Measurements from ENCODE around the gene UNCX.

Gene UNCX

DNA sequence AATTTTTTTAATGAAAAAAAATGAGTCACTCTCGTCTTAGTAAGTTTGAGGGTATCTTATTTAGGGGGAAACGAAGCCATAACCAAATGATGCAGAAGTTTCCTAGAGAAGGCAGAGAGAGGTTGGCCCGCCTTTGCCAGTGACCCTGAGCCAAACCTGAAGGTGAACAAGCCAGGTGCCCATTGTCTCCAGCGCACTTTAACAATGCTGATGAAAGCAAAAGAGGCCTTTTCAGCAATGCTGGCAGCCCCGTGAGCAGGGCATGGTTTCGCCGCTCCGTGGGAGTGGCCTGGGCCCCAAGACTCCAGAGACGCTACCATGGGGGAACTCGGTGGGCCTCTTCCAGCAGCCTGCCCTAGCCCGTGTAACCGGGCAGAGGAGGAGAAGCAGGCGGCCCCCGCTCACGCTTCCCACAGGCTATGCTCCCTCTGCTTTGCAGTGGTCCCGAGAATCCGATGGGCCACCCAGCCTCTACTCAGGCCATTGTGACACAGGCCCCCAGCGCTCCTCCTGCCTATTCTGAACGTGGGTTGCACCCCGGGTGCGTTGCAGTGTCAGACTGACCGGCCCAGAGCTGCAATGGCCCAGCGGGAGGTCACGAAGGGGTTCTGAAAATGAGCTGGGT lies 14.0 kb upstream of the UNCX start:
- DNase-seq = no peak

- no peak for DNase-seq
These were observed 13.2 kb upstream of the UNCX start for GRCh38 chr7:1219498-1219897.

DNA sequence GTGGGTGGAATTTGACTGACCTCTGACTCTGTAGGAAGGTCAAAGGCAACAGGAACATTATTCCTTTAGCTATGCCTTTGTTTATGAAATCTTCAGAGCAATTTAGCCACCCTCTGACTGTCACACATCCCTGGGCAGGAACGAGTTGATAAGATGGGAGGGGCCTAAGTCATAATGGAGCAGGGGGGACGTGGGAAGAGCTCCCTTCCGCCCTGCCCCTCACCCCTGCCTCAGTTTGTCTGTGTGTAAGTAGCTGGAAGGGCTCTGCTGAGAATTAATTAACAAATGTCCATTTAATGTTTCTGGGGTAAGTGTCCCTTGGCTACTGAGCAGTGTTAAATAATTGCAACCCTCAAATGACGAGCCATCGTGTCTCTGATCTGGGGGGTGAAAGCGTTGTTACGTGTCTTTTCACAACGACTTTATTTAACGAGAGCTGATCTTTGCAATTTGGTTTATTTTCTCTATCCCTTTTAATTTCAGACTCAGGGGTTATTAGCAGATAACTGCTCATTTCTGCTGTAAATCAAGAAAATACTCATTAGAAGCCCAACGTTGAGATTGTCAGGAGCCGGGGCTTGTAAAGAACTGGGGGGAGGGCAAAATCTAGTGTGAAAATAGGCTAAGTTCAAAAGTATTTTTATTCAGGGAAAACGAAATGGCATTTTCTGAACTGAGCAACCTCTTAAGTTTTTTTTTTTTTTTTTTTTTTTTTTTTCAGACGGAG lies 12.5 kb upstream of the UNCX start:
- no peak for DNase-seq

DNA sequence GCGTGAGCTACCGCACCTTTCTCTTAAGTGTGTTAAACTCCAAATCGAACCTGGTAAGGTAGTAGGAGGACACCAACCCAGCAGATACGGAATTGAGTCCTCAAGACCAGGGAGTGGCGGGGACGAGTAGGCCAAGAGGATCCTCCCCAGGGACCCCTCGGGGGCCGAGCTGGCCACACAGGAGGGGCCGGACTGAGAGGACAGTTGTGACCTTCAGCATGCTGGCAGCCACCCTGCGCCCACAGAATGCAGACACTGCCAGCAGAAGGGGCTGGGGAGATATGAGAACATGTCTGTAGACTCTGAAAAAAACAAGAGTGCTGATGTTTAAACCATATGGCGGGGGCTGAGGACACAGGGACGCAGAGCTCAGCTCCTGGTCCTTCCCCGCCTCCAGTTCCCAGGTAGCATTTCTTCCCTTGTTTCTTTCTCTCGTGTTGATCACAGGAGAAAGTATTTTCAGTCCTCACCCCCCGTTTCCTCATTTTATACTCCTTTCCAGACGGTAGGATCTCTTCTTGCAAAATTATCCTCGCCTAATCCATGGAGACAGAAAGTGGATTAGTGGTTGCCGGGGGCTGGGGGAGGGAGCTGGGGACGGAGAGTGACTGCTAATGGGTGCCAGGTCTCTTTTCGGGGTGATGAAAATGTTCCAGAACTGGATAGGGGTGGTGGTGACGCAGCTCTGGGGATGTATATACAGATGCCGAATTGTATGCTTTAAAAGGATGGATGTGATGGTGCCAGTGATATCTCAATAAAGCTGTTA lies 11.5 kb upstream of the UNCX start:
- DNase-seq = no peak

- no peak for DNase-seq
These were observed 9.3 kb upstream of the UNCX start for GRCh38 chr7:1223196-1223981.

GRCh38 chr7:1224086-1224716 lies 8.5 kb upstream of the UNCX start:
- DNase-seq = no peak

DNA sequence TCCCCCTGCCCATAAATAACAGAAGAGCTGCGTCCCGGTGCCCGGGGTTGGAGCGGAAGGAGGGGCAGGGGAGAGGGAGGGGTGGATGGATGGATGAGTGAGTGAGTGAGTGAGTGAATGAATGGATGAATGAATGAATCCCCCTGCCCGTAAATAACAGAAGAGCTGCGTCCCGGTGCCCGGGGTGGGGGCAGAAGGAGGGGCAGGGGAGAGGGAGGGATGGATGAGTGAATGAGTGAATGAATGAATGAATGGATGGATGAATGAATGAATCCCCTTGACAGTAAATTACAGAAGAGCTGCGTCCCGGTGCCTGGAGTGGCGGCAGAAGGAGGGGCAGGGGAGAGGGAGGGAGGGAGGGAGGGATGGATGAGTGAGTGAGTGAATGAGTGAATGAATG lies 7.6 kb upstream of the UNCX start:
- DNase-seq = no peak

DNA sequence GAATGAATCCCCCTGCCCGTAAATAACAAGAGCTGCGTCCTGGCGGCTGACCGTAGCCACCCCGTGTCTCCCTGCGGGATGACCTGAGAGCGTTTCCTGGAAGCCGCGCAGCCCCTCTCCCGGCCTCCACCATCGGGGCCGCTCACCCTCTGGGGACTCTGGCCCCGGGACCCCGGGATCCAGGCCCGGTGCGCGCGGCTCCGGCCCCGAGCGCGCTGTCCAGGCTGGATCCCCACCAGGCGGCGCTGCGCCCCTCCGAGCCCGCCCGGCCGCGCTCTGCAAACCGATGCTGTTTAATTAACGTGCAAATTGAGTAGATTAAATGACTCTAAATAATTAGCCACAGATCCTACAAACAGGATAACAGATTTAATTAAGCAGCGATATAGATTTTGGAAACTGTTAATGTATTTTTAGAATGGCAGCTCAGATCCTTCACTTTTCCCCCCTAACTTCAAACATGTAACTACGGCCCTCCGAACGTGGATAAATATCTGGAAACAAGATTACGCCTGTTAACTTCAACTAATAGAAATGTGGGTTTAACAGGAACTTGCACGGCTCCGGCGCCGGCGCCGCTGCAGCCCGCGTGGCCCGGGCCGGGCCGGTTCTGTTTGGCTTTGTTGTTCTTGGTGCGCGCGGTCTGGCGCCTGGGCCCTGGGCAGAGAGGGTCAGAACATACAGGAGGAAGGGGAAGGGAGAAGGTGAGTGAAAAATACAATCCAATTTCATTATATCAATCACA lies 7.1 kb upstream of the UNCX start:
- DNase-seq = no peak

DNA sequence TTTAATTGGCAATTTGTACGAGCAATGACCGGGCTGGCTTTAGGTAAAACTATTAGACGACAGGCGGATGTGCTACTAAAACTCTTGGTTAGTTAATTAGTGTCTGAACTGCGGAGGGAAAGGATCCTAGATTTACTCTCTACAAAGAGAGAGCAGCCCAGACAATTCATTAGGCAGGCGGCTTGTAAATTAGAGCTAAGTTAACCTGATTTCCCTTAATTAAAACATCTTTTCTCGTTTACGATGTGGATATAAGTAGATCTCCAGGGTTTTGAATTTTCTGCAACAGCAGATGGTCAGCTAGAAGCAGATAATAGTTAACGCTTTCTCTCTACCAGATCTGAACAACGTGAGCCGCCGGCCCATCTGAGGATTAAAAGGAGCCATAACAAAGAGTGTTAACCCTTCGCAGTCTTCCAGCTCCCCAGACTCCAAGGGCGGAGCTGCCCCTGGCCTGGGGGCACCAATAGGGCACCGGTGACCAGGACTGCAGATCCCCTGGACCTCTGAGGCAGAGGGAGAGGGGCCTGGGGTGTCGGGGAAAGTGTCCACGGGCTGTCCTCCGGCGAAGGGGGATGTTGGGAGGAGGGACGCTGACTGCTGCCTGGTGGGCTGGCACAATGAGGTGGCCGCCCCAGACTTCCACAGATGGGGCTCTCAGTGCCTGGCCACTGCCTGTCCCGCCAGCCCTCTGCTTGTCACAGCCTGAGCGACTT lies 6.3 kb upstream of the UNCX start:
- no peak for DNase-seq

DNA sequence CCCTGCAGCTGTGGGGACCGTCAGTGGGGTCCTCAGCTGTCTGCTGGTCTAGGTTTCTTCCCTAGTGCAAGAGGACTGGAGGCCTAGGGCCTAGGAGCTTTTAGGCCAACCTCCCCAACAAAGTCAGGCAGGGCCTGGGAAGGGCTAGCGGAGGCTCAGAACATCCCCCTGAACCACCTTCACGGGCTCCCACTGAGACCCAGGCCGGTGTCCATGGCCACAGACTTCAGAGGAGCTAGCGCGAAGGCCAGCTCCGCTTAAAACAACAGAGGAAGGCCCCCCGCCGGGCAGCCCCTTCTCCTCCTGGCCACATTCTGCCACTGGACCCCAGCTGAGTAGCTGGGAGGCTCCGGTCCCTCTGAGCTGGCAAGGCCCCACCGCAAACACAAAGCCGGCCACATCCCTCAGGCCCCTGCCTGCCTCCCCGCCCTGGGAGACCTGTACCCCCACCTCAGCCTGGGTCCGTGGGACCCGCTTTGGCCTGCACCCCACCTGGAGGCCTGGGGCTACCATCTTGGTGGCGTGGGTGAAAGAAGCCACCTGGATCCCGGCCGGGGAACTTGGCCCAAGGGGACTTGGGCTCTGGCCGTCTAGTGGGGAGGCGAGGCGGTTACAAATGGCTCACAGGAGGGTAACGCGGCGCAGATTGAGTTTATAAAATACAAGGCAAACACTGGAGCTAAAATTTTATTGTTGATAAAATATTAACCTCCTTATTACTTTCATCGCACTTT lies 5.4 kb upstream of the UNCX start:
- DNase-seq = no peak

DNA sequence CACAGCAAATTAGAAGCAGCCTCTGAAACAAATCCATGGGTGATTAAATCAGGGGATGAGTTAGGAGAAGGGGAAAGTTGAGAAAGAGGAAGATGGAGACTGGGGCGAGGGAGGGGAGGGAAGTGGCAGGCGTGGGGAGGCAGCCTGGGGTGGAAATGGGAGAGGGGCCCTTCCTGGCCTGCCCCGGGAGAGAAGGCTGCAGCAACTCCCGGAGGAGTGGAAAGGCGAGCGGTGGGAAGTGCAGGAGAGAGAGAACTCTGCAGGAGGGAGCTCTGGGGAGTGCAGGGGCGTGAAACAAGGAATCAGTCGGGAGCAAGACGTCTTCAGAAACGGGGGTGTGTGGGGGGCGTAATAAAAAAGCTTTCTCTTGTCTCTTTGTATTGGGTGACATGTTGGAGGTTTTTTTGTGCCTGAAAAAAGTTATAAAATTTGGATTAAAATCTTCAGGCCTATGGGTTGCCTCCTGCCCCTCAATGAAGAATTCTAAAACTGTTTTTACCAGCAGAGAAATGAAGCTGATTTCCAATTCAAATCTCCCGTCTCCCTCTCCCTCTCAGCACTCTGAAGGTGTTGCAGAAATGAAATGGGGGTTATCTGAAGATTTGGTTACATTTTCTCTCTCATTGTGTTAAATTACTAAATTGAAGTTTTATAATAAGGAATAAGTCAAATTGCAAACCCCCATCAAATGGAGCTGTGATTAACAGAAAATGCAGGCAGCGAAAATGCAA lies 4.7 kb upstream of the UNCX start:
- DNase-seq = no peak

- DNase-seq = no peak
These were observed 4.0 kb upstream of the UNCX start for GRCh38 chr7:1228545-1229201.

DNA sequence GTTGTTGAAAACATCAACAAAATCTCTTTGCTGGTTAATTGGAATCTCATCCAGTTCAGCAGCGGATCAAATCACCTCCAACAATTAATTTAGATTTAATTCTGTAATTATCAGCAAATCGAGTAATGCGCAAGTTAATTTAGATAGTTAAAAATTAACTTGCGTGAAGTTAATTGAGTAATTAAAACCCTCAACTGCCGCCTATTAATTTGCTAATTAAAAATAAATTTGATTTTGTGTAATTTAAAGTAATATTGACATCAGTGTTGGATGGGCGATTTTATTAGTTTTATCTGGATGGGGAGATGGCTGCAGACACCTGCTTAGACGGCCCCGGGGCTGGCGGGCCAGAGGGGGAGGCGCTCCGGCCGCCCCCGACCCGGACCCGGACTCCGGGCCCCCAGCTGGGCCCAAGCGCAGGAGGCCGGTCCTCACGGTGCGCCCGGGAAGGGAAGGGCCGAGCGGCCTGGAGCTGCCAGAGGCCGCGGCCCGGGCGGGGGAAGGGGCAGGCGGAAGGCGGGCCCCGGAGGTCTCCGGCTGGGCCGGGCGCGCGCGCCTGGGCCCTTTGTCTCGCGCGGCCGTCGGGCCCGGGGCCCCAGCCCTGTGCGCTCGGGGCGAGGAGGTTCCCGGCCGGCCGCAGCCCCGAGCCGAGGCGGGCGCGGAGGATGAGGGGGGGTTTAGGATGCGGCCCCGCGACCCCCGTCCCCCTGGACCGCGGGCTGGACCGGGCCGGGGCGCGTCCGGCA lies 3.3 kb upstream of the UNCX start:
- no peak for DNase-seq

- no peak for DNase-seq
These were observed 2.7 kb upstream of the UNCX start for GRCh38 chr7:1229956-1230355.

GRCh38 chr7:1230411-1231213 lies 2.1 kb upstream of the UNCX start:
- no peak for DNase-seq

DNA sequence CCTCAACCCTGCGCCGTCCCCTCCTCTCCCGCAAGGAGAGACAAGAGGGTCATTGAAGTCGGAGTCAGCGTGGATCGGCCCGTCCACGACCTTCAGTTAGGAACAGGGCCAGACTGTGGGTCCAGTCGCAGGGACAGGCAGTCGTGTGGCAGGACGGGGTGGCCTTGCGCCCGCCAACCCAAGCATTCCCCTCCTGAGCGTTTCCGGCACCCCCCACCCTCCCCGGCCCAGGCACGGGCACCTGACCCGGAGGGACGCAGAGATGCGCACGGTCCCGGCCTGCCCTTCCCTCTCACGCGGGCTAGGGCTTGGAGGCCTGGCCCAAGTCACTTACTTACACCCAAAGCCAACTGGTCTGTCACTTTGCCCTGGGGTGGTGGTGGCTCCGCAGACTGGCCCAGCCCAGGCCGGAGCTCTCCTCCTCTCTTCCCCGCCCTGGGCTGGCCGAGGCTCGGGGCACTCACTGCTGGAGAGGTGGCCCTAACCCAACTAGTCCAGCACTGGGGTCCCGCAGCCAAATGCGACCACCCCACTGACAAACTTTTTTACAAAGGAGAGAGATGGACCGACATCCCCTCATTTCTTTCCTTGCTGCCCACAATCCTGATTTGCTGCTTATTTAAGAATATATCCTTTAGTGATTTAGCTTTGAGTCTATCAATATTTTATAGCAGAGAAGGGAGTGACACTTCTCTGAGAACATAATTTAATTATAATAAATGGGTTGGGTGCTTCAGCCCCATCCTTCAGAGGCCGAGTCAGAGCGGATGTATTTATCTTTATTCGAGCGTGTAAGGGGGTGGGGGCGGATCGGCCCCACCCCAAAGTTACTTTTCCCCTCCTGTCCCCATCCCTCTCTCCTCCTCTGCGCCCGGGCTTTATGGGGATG lies 1.2 kb upstream of the UNCX start:
- no peak for DNase-seq

DNA sequence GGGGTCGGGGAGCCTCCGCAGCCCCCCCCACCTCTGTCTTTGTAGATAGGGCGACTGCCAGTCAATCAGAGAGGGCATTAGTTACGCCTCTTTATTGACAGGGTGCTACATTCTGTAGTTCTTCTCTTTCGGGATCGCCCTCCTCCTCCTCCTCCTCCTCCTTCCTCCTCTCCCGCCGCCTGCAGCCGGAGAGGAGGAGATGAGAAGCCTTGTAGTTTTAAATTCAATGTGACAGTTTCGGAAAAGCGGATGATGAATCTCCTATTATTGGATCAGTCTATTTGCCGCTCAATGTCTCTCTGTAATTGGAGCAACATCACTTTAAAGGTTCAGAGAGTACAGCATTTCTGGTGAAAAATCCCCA lies 587 bp upstream of the UNCX start:
- DNase-seq = no peak

Measured in HCEC 1CT (cell line).